GM12892 (cell line): ENCODE results near the gene C16orf89.

ENCODE experiments used
- DNase-seq: peaks from one replicate; pipeline ENCODE4 v3.0.0; 2011; ENCODE audit not compliant: insufficient read length
- FAIRE-seq: peaks from 2 replicates; lab custom pipeline; 2011; peaks lifted over from hg19 to GRCh38; lab: Jason Lieb, UNC
- POLR2A ChIP-seq: IDR thresholded peaks from 2 replicates; pipeline ENCODE4 v1.6.1; 2011; ENCODE audit warnings: low read depth, low read length, control low read depth
- POLR2AphosphoS5 ChIP-seq: IDR thresholded peaks from 2 replicates; pipeline ENCODE4 v1.6.1; 2011; ENCODE audit warnings: low read depth, low read length, control low read depth
- TAF1 ChIP-seq: IDR thresholded peaks from 2 replicates; pipeline ENCODE4 v1.6.1; 2011; ENCODE audit warnings: low read depth, mild to moderate bottlenecking, control low read depth, low read length, borderline replicate concordance

The C16orf89 gene

DNA sequence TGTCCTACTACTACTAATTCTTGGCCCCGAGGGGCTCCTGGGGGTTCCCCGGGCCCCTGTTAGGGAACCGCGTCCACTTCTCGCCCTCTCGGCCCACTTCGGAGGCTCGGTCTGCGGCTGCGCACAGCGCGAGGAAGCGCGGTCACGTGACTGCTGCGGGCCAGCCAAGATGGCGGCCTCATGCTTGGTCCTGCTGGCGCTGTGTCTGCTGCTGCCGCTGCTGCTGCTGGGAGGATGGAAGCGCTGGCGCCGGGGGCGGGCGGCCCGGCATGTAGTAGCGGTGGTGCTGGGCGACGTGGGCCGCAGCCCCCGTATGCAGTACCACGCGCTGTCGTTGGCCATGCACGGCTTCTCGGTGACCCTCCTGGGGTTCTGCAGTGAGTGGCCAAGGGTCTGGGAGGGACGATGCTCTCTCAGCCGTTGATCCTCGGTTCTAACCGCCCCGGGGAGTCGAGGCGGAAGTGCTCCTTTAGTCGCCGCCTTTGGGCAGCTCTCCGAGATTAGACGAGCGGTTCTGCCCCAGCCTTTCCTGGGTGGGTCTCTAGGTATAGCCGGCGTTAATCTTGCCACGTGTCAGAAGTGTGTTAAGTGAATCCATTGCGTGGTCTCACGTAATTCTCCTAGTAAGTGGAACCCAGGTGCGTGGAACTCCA lies 6.1 kb upstream of the C16orf89 start, which contains the start of gene ALG1:
Gene ALG1 (plus strand): TSS at position 163 of the 653 bp plus-strand sequence. CDS start 7 bp downstream, at position 170.
- peak; percentile 96 for TF ChIP-seq POLR2A
- TF ChIP-seq TAF1 = peak; percentile 93
- TF ChIP-seq POLR2AphosphoS5 = peak; percentile 94
- FAIRE-seq (peak; percentile 91), DNase-seq (peak; percentile 92)

DNA sequence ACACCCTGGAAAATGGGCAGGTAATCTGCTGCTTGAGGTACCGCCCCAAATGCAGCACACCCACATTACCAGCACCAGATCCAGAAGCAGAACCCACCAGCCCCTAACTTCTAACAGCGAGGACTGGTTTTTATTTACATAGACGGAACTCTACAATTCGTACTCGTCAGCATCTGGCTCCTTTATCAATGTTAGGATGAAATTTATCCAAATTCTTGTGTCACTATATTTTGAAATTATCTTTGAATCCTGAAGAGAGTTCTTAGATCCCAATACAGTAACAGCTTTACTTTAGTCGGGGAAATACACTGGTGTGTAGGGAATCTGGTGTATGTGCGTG lies 5.6 kb upstream of the C16orf89 start:
- DNase-seq (no peak), FAIRE-seq (no peak)
- no peak for TF ChIP-seq POLR2AphosphoS5
- TF ChIP-seq POLR2A = no peak
- TF ChIP-seq TAF1 = no peak

DNA sequence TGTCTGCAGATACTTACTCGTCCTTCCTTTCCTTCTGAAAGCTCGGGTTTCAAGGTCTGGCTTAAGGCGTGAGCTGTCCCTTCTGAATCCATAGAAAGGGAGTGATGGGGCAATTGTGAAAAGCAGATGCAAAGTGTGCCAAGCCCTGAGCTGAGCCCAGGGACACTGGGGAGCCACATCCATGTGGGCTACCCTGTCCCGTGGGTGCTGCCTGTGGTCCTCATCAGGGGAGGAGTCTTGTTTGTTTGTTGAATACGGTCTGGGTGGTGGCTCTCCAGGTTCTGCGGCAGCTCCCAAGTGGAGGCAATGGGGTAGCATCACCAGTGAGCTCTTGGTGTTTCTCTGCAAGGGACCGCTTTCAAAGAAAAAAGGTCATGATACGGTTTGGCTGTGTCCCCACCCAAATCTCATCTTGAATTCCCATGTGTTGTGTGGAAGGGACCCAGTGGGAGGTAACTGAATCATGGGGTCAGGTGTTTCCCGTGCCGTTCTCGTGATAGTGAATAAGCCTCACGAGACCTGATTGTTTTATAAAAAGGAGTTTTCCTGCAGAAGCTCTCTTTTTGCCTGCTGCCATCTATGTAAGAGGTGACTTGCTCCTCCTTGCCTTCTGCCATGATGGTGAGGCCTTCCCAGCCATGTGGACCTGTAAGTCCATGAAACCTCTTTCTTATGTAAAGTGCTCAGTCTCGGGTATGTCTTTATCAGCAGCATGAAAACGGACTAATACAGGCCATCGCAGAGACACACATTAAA lies 4.9 kb upstream of the C16orf89 start:
- no peak for FAIRE-seq
- DNase-seq = no peak
- TF ChIP-seq TAF1 (no peak), POLR2A (no peak), POLR2AphosphoS5 (no peak)

DNA sequence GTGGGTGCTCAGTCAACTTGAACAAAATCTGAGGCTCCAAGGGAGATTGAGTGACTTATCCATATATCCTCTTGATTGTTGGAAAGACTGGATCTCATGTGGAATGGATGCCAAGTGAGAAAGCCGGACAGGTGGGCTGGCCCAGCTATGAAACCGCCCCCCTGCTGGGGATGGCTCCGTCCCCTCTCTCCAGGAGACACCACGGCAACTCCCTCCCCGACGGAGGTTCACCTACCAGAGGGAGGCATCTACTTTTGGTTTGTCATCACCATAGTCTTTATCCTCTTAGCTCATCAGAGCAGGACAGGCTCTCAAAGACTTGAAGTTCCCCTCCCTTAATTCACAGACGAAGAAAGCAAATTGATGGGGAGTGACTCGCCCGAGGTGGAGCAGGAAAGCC lies 4.1 kb upstream of the C16orf89 start:
- TF ChIP-seq POLR2A (no peak), POLR2AphosphoS5 (no peak), TAF1 (no peak)
- FAIRE-seq (no peak), DNase-seq (no peak)

DNA sequence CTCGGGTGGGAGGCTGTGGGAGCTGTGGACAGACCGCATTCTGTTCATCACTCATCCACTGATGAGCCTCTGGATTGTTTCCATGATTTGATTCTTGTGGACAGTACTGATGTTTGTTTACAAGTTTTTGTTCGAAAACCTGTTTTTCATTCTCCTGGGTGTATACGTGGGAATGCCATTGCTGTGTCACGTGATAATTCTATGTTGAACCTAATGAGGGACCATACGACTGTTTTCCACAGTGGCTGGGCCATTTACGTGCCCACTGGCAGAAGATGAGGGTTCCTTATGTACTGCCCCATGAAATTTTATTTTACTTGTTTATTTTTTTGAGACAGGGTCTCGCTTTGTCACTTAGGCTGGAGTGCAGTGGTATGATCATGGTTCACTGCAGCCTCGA lies 3.3 kb upstream of the C16orf89 start:
- TF ChIP-seq POLR2AphosphoS5 = no peak
- TF ChIP-seq POLR2A = no peak
- no peak for TF ChIP-seq TAF1
- DNase-seq (no peak), FAIRE-seq (no peak)

DNA sequence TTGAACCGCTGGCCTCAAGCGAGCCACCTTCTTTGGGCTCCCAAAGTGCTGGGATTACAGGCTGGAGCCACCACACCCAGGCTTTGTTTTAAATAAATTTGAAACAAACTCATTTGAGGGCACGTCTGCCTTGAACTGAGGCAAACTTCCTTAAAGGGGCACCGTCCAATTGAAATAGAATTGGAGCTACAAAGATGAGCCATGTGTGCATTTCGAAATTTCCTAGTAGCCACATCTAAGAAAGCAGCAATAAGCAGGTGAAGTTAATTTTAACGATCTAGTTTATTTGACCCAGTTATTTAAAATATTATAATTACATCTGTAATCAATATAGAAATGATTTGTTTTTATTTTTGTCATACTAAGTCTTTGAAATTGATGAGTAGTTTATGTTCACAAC lies 755 bp upstream of the C16orf89 start:
- FAIRE-seq = no peak
- no peak for TF ChIP-seq TAF1
- TF ChIP-seq POLR2AphosphoS5 = no peak
- no peak for TF ChIP-seq POLR2A
- DNase-seq = no peak

DNA sequence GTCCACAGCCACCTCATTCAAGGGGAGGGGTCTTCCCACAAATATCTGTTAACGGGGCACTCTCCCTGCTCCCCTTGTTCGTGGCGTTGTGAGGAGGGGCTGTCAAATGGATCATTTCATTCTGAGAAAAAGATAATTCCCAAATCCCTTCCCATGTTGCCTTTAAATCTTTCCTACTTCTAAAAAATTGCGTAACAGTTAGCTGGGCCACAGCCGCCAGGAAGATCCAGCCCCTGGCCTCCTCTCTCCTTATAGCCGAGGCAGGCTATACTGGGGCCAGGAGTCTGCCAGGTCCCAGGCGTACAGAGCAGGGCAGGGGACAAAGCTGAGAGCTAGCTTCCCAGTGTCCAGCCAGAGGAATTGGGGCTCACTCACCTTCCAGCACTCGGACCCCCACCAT lies 430 bp downstream of the C16orf89 start:
- FAIRE-seq (no peak), DNase-seq (no peak)
- TF ChIP-seq POLR2AphosphoS5 (no peak), TAF1 (no peak), POLR2A (no peak)

DNA sequence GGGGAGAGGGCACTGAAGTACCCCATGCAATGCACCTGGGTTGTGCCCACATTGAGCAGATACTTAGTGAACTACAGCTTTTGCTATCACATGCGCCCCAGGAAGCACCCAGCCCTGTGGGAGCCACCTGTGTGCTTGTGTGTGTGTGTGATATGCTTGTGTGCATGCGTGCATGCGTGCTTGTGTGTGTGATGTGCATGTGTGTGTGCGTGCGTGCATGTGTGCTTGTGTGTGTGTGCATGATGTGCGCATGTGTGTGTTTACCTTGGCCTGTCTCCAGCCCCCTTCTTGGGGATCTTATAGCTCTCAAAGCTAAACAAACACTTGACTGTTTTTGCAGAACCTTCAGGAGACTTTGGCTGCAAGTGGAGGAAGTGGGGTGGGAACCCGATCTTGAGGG lies 841 bp downstream of the C16orf89 start:
- FAIRE-seq (no peak), DNase-seq (no peak)

DNA sequence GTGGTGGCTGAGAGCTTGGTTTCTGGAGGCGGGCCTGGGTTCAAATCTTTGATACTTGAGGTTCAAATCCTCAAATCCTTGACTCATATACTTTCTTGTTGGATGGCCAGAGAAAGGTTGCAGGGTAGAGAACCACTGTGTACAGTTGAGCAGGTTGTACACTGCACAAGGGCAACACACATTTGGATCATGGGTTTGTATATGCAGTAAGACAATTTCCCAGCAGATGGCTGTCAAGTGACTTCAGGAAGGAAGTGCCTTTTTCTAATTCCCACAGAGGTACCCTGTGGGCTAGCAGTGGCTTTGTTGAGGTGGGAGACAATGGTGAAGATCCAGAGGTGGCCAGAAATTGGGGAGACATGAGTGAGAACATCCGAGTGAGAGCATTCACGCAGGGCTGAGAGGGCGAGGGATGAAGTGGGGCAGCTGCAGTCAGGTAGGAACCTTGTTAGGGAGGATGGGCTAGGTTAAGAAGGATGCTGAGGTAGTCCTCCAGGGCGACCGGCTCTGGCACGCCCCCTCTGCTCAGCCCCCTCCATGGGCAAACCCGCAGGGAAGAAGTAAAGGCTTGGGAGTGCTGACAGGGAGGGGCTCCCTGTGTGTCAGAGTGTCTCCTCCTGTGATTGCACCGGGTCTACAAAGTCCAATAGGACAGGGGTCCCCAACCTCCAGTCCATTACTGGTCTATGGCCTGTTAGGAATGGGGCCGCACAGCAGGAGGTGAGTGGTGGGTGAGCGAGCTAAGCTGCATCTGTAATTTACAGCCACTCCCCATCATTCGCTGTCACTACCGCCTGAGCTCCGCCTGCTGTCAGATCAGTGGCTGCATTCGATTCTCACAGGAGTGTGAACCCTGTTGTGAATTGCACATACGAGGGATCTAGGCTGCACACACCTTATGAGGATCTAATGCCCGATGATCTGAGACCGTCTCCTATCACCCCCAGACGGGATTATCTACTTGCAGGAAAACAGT lies 2.7 kb downstream of the C16orf89 start:
- FAIRE-seq = peak; percentile 17
- TF ChIP-seq POLR2A = no peak
- no peak for TF ChIP-seq POLR2AphosphoS5
- no peak for TF ChIP-seq TAF1
- DNase-seq = no peak

More for the DNA sequence above, 841 bp downstream of the C16orf89 start:
- TF ChIP-seq POLR2AphosphoS5 (no peak), TAF1 (no peak), POLR2A (no peak)

DNA sequence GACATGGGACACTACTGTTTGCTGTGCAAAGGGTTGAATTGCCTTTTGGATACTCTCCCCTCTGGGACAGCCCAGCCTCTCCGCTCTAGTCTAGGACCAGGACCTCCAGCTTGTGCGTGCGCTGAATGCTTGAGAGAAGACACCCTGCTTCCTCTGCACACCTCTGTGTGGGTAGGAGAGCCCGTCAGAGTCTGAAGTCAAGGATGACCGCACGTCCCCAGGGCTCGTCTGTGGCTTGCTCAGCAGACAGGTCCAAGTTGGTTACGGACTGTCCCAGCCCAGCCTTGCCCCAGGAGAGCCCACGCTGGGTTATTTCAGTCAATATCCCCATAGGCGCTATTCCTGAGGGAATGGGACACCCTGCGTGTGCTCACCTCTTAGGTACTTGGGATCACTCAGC lies 3.7 kb downstream of the C16orf89 start:
- peak; percentile 62 for DNase-seq
- FAIRE-seq = peak; percentile 42
- no peak for TF ChIP-seq POLR2A
- TF ChIP-seq POLR2AphosphoS5 = no peak
- TF ChIP-seq TAF1 = no peak

DNA sequence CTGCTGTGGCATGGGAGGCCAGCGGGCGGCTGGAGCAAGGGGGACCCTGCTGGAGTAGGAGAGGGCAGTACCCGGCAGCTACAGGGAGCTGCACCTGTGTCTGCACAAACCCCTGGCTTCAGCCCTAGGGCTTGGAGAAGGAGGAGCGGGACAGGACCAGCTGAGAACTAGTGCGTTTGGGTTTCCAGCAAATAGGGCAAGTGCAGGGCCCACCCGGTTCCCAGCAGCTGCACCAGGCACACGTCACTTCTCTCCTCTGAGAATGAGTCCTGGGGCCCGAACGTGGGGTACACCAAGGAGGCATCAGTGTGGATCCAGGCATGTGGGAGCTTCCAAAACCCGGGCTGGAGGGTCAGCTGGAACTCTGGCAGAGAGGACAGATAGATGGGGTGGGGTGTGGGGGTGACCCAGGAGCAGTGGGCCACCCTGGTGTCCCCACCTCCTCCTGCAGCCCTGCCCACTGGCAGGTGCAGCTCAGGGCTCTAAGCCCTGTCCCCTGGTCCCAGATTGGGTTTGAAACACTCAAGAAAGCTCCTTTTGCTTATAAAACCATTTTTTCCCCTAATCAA lies 5.6 kb downstream of the C16orf89 start:
- FAIRE-seq (no peak), DNase-seq (no peak)

More for the DNA sequence above, 5.6 kb downstream of the C16orf89 start:
- TF ChIP-seq TAF1 = no peak
- no peak for TF ChIP-seq POLR2A
- TF ChIP-seq POLR2AphosphoS5 = no peak
